GM12878 (cell line): ENCODE data around the gene PRR18. TPM values are rescaled to one million over a fixed set of nuclear protein-coding genes. Genes with fewer than 3 reads are reported as not detected.

Experiments used
- ATAC-seq: fragments of 200-7000 bp; cut with Tn5 transposase; 3 replicates; pipeline ENCODE4 v1.9.1; 2020; ENCODE audit warnings: mild to moderate bottlenecking, moderate library complexity
- BruUV-seq: library from RNA; stranded (reverse); fragments of 400-500 nt; replicated peaks from 2 replicates; lab custom pipeline; 2021; lab: Mats Ljungman, UMichigan
- CTCF ChIA-PET: fragments of 300-600 bp; sonication (Branson Sonifier 250); formaldehyde crosslinking; extraction: SDS; loops from one replicate; lab custom pipeline; 2021; ENCODE audit warnings: inconsistent platforms; lab: Yijun Ruan, JAX
- POLR2A ChIA-PET: fragments of 350-600 bp; formaldehyde crosslinking; extraction: SDS; loops from one replicate; lab custom pipeline; 2021; ENCODE audit warnings: inconsistent platforms; lab: Charles Lee
- RAD21 ChIA-PET: fragments of 300-600 bp; sonication (Branson Sonifier 250); formaldehyde crosslinking; loops from one replicate; lab custom pipeline; 2023; ENCODE audit warnings: antibody characterized with exemption; ENCODE audit not compliant: unreplicated experiment; lab: Charles Lee
- SMC1A ChIA-PET: fragments of 300-600 bp; sonication (Branson Sonifier 250); formaldehyde crosslinking; loops from one replicate; lab custom pipeline; 2023; ENCODE audit not compliant: unreplicated experiment, uncharacterized antibody; lab: Charles Lee
- DNase-seq: peaks from one replicate; pipeline ENCODE4 v3.0.0-alpha.2; 2011; ENCODE audit warnings: low read depth, low spot score
- FAIRE-seq: peaks from 3 replicates; lab custom pipeline; 2011; peaks lifted over from hg19 to GRCh38; lab: Jason Lieb, UNC
- H2AFZ ChIP-seq: 2 replicates; pipeline ENCODE4 v1.6.0; 2011; ENCODE audit warnings: low read depth, low read length, control low read depth; ENCODE audit not compliant: control insufficient read depth
- H3K27ac ChIP-seq: 2 replicates; pipeline ENCODE4 v1.5.1; 2011; ENCODE audit warnings: control low read depth; ENCODE audit not compliant: control insufficient read depth, insufficient read depth
- H3K27me3 ChIP-seq, 2 experiments: replicated peaks in 1 of 2; 2 replicates each; pipeline versions ENCODE4 v1.6.0 to v1.6.1; 2011; ENCODE audit warnings: low read length in 1 of 2; ENCODE audit not compliant: control insufficient read depth in 2 of 2, insufficient read depth in 2 of 2
- H3K36me3 ChIP-seq, 2 experiments: 2 replicates each; pipeline ENCODE4 v1.5.1; 2011; ENCODE audit warnings: low read length in 1 of 2; ENCODE audit not compliant: control insufficient read depth in 2 of 2, insufficient read depth in 2 of 2
- H3K4me1 ChIP-seq: 2 replicates; pipeline ENCODE4 v1.6.1; 2011; ENCODE audit warnings: mild to moderate bottlenecking, low read length, moderate library complexity, mixed read lengths; ENCODE audit not compliant: control insufficient read depth, insufficient read depth
- H3K4me2 ChIP-seq: 2 replicates; pipeline ENCODE4 v1.6.0; 2011; ENCODE audit warnings: control low read depth; ENCODE audit not compliant: control insufficient read depth, insufficient read depth
- H3K4me3 ChIP-seq: fragments of 200-600 bp; sonication (generic); 2 replicates; pipeline ENCODE4 v1.5.1; 2016
- H3K79me2 ChIP-seq: 2 replicates; pipeline ENCODE4 v1.6.0; 2011; ENCODE audit warnings: low read length; ENCODE audit not compliant: control insufficient read depth, insufficient read depth
- H3K9ac ChIP-seq: 2 replicates; pipeline ENCODE4 v1.8.0; 2011; ENCODE audit warnings: low read length, control low read depth, mixed read lengths; ENCODE audit not compliant: control insufficient read depth, insufficient read depth
- H3K9me3 ChIP-seq: replicated peaks from 3 replicates; pipeline ENCODE4 v1.5.1; 2011; ENCODE audit warnings: mild to moderate bottlenecking, low read length; ENCODE audit not compliant: control insufficient read depth, insufficient read depth
- H4K20me1 ChIP-seq: 2 replicates; pipeline ENCODE4 v1.6.0; 2011; ENCODE audit not compliant: control insufficient read depth, insufficient read depth
- CREB1 ChIP-seq: IDR thresholded peaks from 2 replicates; pipeline ENCODE4 v1.6.1; 2012; ENCODE audit warnings: low read depth, mild to moderate bottlenecking, inconsistent platforms
- JUNB ChIP-seq: IDR thresholded peaks from 2 replicates; pipeline ENCODE4 v1.6.1; 2016; ENCODE audit warnings: antibody characterized with exemption, mild to moderate bottlenecking
- NFIC ChIP-seq: IDR thresholded peaks from 2 replicates; pipeline ENCODE4 v1.6.1; 2012; ENCODE audit warnings: low read depth, mild to moderate bottlenecking, inconsistent platforms, low read length, moderate library complexity
- NFYA ChIP-seq: IDR thresholded peaks from 2 replicates; pipeline ENCODE4 v1.6.1; 2011; ENCODE audit warnings: low read depth, mild to moderate bottlenecking, low read length, improper control_type of control experiment, borderline replicate concordance
- TARDBP ChIP-seq: IDR thresholded peaks from 2 replicates; pipeline ENCODE4 v1.6.1; 2016; ENCODE audit warnings: borderline replicate concordance
- ZNF384 ChIP-seq: IDR thresholded peaks from 2 replicates; pipeline ENCODE4 v1.6.1; 2012; ENCODE audit warnings: low read depth, mild to moderate bottlenecking, low read length, improper control_type of control experiment, borderline replicate concordance
- WGBS: methylation state at CpG from one replicate; pipeline ENCODE4 v1.1.6; 2016; ENCODE audit warnings: low lambda C conversion rate; ENCODE audit not compliant: insufficient replicate concordance, insufficient coverage; ENCODE audit errors: missing lambda C conversion rate; 5-methylcytosine and 5-hydroxymethylcytosine counted together
- in situ Hi-C: fragments of 300-500 bp; cut with MboI; formaldehyde crosslinking; loops from 9 replicates; pipeline ENCODE4 v1.14.3; 2018; ENCODE audit warnings: mixed read lengths
- intact Hi-C: fragments of 100-400 bp; cut with micrococcal nuclease; formaldehyde crosslinking; loops from one replicate; pipeline ENCODE4 v1.14.2; 2022; ENCODE audit not compliant: unreplicated experiment
- polyA plus RNA-seq, 11 experiments: library from polyadenylated mRNA; depleted of rRNA in 4 of 11; unstranded in 6 of 11; stranded (reverse) in 5 of 11; fragments of >200 nt; fragmentation: Nextera tagmentation in 4 of 11; fragmentation: Illumina TruSeq in 1 of 11; extraction: Ambion mirVana in 4 of 11; extraction: Trizol in 1 of 11; gene quantifications; 1 replicate in 1 of 11; 2 replicates in 10 of 11; pipeline versions ENCODE4 v1.2.1 to v1.2.3, GENCODE V29; 2011 to 2016; ENCODE audit warnings: inconsistent platforms in 2 of 11, missing spikeins in 2 of 11, low read depth in 1 of 11
- total RNA-seq, 4 experiments: library from RNA; depleted of rRNA in 3 of 4; stranded (reverse); fragments of >200 nt in 3 of 4; fragmentation: Illumina TruSeq in 1 of 4; extraction: Trizol in 1 of 4; gene quantifications; 2 replicates each; pipeline versions ENCODE4 v1.2.1 to v1.2.3, GENCODE V29; 2013 to 2021
- TF ChIP-seq, protein P1 (sequence below): IDR thresholded peaks from 2 replicates; pipeline ENCODE4 v1.6.1; 2012; ENCODE audit warnings: improper control_type of control experiment, low read depth, low read length; ENCODE audit not compliant: insufficient replicate concordance

Gene PRR18
- total and polyA plus RNA-seq, 10 of the 15 experiments (the other 5 are each of a cell fraction or from before 2014, with no cell fraction given): 0.13 to 8.2 (median 1.6) TPM

DNA sequence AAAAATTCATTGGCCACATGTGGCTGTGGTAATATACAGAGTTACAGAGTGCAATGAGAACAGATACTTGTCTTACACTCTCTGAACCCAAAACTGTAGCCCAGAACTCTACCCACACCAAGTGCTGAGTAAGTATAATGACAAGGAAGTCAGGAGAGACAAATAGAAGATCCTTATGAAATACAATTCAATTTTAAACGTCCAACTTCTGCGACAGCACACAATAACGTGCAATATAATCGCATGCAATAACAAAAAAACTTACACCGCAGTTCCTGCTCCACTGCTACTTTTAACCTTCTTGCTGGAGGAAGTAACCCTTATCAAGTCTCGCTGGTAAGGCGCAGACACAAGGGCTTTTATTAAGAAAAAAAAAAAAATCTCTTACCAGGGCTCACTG, 33.3 kb upstream of the PRR18 start:
- in situ Hi-C loops (no loop called here), intact Hi-C loops (loop anchor here (10.0 kb wide), 1 partner anchor 813 kb away; the partner anchor contains the start of gene GPR31)
- no TSS peak for BruUV-seq
- Histone ChIP-seq H3K9ac (peak overlapping the region; percentile 99), H3K4me1 (peaks cover 13% of the 10 kb centered on the region), H3K79me2 (peaks cover 69% of the 10 kb centered on the region), H3K27ac (peak overlapping the region; percentile 99), H3K36me3 (peaks cover 0 to 14% of the 10 kb centered on the region in 2 experiments), H2AFZ (no peak overlapping the region), H3K4me2 (peak overlapping the region; percentile 94), H3K4me3 (peak overlapping the region; percentile 96), H4K20me1 (0 out of 2 replicates have a peak, but pooled peaks cover 3% of the 10 kb centered on the region), H3K9me3 (no peaks in the 10 kb centered on the region), H3K27me3 (no peaks in the 10 kb centered on the region)
- TF ChIP-seq CREB1 (peak; percentile 61; the same call in 1 of the 2 replicates), JUNB (no peak), ZNF384 (peak; percentile 17; the same call in 1 of the 2 replicates)
- ChIA-PET CTCF (interaction anchor here (0.7 to 1.1 kb wide), 3 partner anchors 11 to 59 kb away, joined by 3 to 7 read pairs (median 3); no protein-coding TSS in a partner anchor), SMC1A (interaction anchor here (0.7 to 3.0 kb wide), 2 partner anchors 40 to 1722 kb away, joined by 3 to 18 read pairs; no protein-coding TSS in a partner anchor), POLR2A (interaction anchor here (0.7 to 2.5 kb wide), 6 partner anchors 13 to 65 kb away, joined by 3 to 24 read pairs (median 6); no protein-coding TSS in a partner anchor), RAD21 (interaction anchor here (0.7 to 2.6 kb wide), 4 partner anchors 8 to 40 kb away, joined by 3 to 15 read pairs (median 8); no protein-coding TSS in a partner anchor)
- DNase-seq: no peak
- 0% methylated on average over 7 of the region's 7 CpGs for WGBS
- FAIRE-seq: no peak
- ATAC-seq: peak; percentile 6

DNA sequence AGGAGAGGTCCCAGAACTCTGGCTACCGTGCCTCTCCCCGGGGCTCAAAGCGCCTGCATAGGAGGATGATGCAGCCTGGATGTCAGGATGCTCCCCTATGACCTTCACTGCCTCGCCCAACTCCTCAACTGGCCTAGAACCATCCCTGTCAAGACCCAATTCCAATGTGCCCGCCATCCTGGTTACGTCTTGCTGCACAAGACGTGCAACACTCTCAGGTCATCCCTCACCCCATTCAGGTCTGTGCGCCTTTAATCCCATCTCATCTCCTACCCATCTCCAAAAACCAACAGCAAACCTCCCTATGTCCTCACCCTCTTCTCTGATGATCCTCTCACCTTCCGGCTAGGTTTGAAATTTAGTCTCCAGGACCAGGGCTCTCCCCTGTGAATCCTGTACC, 30.7 kb upstream of the PRR18 start:
- H3K36me3 ChIP-seq: peaks cover 2 to 14% of the 10 kb centered on the region in 2 experiments
- ChIA-PET SMC1A (no interaction called here), RAD21 (no interaction called here), POLR2A (no interaction called here), CTCF (no interaction called here)
- 0 out of 2 replicates have a peak, but pooled peaks cover 3% of the 10 kb centered on the region for H4K20me1 ChIP-seq
- peak overlapping the region; percentile 96; the same call in 1 of the 2 replicates for H3K4me3 ChIP-seq
- no peaks in the 10 kb centered on the region for H3K27me3 ChIP-seq
- no TSS peak for BruUV-seq
- peaks cover 94% of the 10 kb centered on the region for H3K79me2 ChIP-seq
- in situ Hi-C loops: no loop called here
- FAIRE-seq (no peak), ATAC-seq (no peak), DNase-seq (no peak)
- peak overlapping the region; percentile 26; the same call in 1 of the 2 replicates for H3K9ac ChIP-seq
- H3K4me1 ChIP-seq: peaks cover 33% of the 10 kb centered on the region
- peak overlapping the region; percentile 94 for H3K4me2 ChIP-seq
- no peak overlapping the region for H2AFZ ChIP-seq
- WGBS: 100% methylated on average over 9 of the region's 9 CpGs
- no peak overlapping the region; the same call in 1 of the 2 replicates for H3K27ac ChIP-seq
- no peaks in the 10 kb centered on the region; the same call in 2 of the 3 replicates for H3K9me3 ChIP-seq
- intact Hi-C loops: loop anchor here (10.0 kb wide), 1 partner anchor 756 kb away; no protein-coding TSS in a partner anchor
- TF ChIP-seq, protein P1, sequence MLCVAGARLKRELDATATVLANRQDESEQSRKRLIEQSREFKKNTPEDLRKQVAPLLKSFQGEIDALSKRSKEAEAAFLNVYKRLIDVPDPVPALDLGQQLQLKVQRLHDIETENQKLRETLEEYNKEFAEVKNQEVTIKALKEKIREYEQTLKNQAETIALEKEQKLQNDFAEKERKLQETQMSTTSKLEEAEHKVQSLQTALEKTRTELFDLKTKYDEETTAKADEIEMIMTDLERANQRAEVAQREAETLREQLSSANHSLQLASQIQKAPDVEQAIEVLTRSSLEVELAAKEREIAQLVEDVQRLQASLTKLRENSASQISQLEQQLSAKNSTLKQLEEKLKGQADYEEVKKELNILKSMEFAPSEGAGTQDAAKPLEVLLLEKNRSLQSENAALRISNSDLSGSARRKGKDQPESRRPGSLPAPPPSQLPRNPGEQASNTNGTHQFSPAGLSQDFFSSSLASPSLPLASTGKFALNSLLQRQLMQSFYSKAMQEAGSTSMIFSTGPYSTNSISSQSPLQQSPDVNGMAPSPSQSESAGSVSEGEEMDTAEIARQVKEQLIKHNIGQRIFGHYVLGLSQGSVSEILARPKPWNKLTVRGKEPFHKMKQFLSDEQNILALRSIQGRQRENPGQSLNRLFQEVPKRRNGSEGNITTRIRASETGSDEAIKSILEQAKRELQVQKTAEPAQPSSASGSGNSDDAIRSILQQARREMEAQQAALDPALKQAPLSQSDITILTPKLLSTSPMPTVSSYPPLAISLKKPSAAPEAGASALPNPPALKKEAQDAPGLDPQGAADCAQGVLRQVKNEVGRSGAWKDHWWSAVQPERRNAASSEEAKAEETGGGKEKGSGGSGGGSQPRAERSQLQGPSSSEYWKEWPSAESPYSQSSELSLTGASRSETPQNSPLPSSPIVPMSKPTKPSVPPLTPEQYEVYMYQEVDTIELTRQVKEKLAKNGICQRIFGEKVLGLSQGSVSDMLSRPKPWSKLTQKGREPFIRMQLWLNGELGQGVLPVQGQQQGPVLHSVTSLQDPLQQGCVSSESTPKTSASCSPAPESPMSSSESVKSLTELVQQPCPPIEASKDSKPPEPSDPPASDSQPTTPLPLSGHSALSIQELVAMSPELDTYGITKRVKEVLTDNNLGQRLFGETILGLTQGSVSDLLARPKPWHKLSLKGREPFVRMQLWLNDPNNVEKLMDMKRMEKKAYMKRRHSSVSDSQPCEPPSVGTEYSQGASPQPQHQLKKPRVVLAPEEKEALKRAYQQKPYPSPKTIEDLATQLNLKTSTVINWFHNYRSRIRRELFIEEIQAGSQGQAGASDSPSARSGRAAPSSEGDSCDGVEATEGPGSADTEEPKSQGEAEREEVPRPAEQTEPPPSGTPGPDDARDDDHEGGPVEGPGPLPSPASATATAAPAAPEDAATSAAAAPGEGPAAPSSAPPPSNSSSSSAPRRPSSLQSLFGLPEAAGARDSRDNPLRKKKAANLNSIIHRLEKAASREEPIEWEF: no peak
- TF ChIP-seq NFYA (no peak), TARDBP (no peak), NFIC (no peak)
